Measurements from ENCODE around the gene TEX52.

The TEX52 gene

GRCh38 chr12:2829275-2829674 is 27.6 kb downstream of the TEX52 start:
- no peak for DNase-seq (ENCODE audit: low read depth)

- DNase-seq (ENCODE audit: low read depth), result no peak
Observed at GRCh38 chr12:2826721-2827515, 29.9 kb downstream of the TEX52 start.

GRCh38 chr12:2826036-2826435 is 30.8 kb downstream of the TEX52 start:
- no peak for DNase-seq (ENCODE audit: low read depth)

- no peak for DNase-seq (ENCODE audit: low read depth)
Observed at GRCh38 chr12:2825132-2825531, 31.7 kb downstream of the TEX52 start.

GRCh38 chr12:2824541-2824940 is 32.3 kb downstream of the TEX52 start:
- DNase-seq (ENCODE audit: low read depth), result no peak

DNA sequence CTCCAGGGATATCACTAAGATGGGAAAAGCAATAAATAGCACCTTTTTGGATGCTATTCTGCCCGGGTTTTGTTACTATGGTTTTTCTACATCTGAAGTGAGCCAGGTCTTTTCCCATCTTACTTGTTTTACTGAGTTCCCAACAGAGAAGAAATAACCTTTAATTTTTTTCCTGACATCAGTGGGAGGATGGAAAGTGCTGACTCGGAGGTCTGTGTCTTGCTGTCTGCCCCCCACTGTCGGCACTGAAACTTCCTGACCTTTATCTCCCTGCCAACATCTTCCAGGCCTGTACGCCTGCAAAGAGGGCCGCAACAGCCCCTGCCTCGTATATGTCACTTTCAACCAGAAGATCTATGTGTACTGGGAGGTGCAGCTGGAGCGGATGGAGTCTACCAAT is 33.4 kb downstream of the TEX52 start:
- no peak for DNase-seq (ENCODE audit: low read depth)

GRCh38 chr12:2820432-2820831 is 36.4 kb downstream of the TEX52 start:
- no peak for DNase-seq (ENCODE audit: low read depth)

- DNase-seq (ENCODE audit: low read depth), result no peak
Observed at GRCh38 chr12:2819810-2820209, 37.0 kb downstream of the TEX52 start.

GRCh38 chr12:2813214-2814185 is 43.3 kb downstream of the TEX52 start:
- peak; percentile 28 for DNase-seq (ENCODE audit: low read depth)

GRCh38 chr12:2812290-2813213 is 44.3 kb downstream of the TEX52 start, which contains the start of gene ITFG2:
Gene ITFG2, plus strand, starts transcription at chr12:2812668. Its CDS starts 93 bp downstream, at chr12:2812761.
- DNase-seq (ENCODE audit: low read depth), result peak; percentile 94

GRCh38 chr12:2811801-2812200 is 45.0 kb downstream of the TEX52 start:
- DNase-seq (ENCODE audit: low read depth), result no peak

GRCh38 chr12:2806700-2807099 is 50.1 kb downstream of the TEX52 start:
- DNase-seq (ENCODE audit: low read depth), result no peak

DNA sequence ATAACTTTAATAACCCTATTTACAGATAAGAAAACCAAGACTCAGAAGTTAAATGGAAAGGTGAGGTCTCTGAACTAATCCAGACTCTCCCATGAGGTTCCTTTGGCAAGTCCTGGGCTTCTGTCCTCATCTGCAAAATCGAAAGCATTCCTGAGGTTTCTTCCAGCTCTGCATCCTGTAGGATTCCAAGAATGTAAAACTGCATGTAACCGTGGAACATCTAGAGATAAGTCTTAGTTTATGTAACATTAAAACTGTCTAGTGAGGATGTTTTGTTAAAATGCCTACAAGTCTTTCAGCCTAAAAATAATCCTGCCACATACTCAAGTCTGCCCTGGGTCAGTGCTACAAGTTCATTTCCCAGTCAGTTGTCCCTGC is 51.7 kb downstream of the TEX52 start:
- DNase-seq (ENCODE audit: low read depth), result no peak

DNA sequence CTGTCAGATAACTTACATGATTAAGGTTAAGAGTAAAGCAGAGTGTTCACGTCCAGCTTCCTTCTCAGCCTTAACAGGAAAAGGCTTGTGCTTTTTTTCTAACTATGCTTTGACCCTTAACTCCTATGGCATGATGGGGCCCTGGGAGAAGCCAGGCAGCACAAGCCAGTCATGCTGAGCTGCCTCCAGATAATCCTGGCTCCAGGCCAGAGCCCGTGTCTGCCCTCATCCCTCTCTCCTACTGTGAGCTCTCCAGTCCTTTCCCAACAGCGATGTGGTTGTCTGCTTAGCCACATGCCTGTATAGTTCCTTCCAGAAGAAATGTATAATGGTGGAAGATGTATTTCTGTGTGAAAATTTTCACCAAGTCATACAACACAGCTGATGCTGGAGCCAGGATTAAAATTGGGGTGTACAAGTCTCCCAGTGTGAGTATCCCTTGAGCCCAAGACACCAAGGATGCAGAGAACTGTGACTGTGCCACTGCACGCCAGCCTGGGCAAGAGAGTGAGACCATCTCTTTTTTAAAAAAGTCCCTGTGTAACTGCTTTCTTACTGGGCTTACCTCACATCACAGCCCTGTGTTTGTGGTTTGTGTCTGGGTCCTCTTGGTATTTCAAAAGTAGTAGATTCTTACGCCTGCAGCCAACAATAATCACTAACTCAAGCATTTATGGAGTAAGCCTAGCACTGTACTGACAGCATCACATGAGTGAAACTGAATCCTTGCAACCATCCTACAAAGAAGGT is 52.3 kb downstream of the TEX52 start:
- DNase-seq (ENCODE audit: low read depth), result no peak

DNA sequence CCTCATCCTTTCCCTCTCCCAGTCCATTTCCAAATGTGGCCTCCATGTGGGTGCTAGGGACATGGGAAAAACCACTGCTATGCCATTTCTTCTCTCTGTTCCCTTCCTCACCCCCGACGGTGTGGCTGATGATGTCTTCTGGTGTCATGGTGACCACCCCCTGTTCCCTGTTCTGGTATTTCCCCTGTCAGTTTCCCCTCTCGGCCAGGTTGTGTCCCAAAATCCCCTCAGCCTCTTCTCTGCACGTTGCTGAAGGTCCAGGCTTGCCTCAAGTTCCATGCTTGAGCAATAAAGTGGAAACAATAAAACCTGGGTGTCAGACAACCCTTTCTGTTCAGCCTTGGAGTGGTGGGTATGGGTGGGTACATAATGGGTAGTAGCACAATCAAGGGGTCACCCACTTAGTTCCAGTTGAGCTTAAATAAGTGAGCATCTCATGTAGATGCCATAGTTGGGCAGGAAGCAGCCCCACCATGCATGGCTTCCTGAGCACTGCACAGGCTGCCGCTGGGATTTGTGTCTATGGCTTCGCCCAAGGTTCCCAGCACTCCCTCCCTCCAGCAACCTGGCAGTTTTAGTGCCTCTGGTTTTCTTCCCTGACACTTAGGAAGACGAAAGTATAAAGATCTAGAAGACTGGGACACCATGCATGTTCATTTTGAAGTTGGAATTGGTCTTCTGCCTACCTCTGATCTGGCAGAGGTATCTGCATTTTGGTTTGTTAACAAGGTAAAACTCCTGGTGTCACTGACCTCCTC is 53.0 kb downstream of the TEX52 start:
- DNase-seq (ENCODE audit: low read depth), result no peak

DNA sequence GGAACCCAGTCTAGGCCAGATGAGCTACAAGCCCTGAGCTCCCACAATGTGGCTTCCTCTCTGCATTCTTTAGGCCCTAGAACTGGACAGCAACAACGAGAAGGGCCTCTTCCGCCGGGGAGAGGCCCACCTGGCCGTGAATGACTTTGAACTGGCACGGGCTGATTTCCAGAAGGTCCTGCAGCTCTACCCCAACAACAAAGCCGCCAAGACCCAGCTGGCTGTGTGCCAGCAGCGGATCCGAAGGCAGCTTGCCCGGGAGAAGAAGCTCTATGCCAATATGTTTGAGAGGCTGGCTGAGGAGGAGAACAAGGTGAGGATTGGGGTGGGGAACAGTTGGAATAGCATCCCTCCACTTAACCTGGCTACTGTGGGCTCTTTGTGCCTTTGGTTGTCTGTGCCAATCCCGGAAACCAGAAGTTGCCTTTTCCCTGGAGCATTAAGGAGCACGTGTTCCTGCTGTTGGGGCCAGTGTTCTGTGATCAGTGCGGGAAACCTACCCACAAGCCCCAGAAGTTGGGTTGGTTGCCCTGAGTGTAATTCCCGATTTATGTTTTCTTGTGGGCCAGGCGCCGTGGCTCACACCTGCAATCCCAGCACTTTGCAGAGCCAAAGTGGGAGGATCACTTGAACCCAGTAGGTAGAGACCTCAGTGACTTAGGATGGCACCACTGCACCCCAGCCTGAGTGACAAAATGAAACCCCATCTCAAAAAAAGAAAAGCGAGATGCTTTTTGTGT is 55.6 kb downstream of the TEX52 start:
- DNase-seq (ENCODE audit: low read depth), result no peak

DNA sequence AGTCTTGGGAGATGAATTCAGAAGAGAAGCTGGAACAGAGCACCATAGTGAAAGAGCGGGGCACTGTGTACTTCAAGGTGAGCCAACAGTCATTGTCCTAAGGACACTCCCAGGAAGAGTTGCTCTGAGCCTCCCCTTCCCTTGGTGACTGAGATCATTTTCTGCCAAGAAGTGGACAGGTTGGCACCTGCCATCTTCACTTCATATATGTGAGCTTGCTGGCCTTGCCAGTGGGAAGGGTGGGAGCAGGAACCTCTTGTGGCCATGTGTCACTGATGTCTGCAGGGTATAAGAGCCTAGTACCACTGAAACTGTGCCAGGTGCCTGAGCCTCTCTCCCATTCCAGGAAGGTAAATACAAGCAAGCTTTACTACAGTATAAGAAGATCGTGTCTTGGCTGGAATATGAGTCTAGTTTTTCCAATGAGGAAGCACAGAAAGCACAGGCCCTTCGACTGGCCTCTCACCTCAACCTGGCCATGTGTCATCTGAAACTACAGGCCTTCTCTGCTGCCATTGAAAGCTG is 56.7 kb downstream of the TEX52 start:
- DNase-seq (ENCODE audit: low read depth), result no peak

Measured in stimulated activated CD8-positive, alpha-beta memory T cell treated with anti-CD3 and anti-CD28 coated beads, Interleukin-4, amount 100 ng/mL, for 24 hours (primary cell).